WTC11 (cell line): ENCODE data around the gene DPP10.
"Not testable (repeated sequence)": the region's sequence is repeated elsewhere in the genome, so short reads cannot be mapped to it uniquely, and the experiment has no call there.

Source experiments
- GABPB1 ChIP-seq: sonication (generic); formaldehyde crosslinking; IDR thresholded peaks from 2 replicates; pipeline ENCODE4 v1.8.1; 2023; ENCODE audit warnings: mild to moderate bottlenecking, missing genetic modification reagents
- HMGA2 ChIP-seq: fragments of 250-450 bp; sonication (Bioruptor Pico); IDR thresholded peaks from 2 replicates; pipeline ENCODE4 v1.4.0; 2021; ENCODE audit warnings: mild to moderate bottlenecking, moderate library complexity
- JUN ChIP-seq: sonication (generic); formaldehyde crosslinking; IDR thresholded peaks from 2 replicates; pipeline ENCODE4 v1.8.0; 2023; ENCODE audit warnings: mild to moderate bottlenecking, missing genetic modification reagents
- SP1 ChIP-seq: sonication (generic); formaldehyde crosslinking; conservative IDR thresholded peaks from 2 replicates; pipeline ENCODE4 v1.8.1; 2022; ENCODE audit warnings: missing genetic modification reagents
- TF ChIP-seq, protein P1 (sequence below): fragments of 200-600 bp; IDR thresholded peaks from 2 replicates; pipeline ENCODE4 v1.8.0; 2022; ENCODE audit warnings: antibody characterized with exemption
- TF ChIP-seq, protein P2 (sequence below): fragments of 250-450 bp; sonication (Bioruptor Pico); conservative IDR thresholded peaks from 2 replicates; pipeline ENCODE4 v1.9.0; 2021; ENCODE audit warnings: mild to moderate bottlenecking

DNA sequence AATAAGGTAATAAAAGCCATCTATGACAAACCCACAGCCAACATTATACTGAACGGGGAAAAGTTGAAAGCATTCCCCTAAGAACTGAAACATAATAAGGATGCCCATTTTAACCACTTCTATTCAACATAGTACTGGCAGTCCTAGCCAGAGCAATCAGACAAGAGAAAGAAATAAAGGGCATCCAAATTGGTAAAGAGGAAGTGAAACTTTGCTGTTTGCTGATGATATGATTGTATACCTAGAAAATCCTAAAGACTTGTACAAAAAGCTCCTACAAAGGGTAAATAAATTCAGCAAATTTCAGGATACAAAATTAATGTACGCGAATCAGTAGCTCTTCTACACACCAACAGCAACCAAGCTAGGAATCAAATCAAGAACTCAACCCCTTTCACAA lies 579.6 kb downstream of the DPP10 start:
- TF ChIP-seq JUN; HMGA2 (CRISPR knock-in tag); GABPB1 (CRISPR knock-in tag); SP1: not testable (repeated sequence)
- TF ChIP-seq, protein P1, sequence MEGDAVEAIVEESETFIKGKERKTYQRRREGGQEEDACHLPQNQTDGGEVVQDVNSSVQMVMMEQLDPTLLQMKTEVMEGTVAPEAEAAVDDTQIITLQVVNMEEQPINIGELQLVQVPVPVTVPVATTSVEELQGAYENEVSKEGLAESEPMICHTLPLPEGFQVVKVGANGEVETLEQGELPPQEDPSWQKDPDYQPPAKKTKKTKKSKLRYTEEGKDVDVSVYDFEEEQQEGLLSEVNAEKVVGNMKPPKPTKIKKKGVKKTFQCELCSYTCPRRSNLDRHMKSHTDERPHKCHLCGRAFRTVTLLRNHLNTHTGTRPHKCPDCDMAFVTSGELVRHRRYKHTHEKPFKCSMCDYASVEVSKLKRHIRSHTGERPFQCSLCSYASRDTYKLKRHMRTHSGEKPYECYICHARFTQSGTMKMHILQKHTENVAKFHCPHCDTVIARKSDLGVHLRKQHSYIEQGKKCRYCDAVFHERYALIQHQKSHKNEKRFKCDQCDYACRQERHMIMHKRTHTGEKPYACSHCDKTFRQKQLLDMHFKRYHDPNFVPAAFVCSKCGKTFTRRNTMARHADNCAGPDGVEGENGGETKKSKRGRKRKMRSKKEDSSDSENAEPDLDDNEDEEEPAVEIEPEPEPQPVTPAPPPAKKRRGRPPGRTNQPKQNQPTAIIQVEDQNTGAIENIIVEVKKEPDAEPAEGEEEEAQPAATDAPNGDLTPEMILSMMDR, result not testable (repeated sequence)
- TF ChIP-seq, protein P2, sequence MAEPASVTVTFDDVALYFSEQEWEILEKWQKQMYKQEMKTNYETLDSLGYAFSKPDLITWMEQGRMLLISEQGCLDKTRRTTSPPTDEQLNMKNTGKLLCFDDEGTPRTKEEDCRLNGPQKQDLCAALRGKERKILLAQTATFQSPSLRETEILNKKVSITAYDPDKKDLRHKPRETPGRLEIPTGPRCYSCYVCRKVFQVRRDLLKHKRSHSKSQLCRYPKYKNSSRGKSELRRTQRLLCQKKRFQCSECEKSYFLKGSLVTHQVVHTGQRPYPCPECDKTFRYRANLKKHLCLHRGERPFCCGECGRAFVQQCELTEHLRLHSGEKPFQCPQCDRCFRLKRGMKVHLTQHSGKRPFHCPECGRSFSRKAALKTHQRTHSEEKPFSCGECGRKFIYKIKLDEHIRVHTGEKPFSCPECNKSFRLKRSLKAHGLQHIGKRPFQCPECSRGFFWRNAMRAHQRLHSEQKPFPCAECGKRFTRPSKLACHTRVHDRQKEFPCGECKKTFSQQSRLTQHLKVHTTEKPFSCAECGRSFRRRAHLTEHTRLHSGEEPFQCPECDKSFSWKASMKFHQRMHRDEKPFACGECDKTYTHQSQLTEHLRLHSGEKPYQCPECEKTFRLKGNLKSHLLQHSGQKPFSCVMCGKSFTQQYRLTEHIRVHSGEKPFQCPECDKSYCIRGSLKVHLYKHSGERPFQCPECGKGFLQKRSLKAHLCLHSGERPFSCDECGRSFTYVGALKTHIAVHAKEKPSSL (CRISPR knock-in tag), result not testable (repeated sequence)
